Activated CD8-positive, alpha-beta T cell treated with anti-CD3 and anti-CD28 coated beads, Interleukin-2, amount 10 ng/mL, durations not matched to agents 7 days and 5 days (primary cell): ENCODE measurements around the gene DLX2. TPM values are rescaled to one million over a fixed set of nuclear protein-coding genes. Genes with fewer than 3 reads are reported as not detected.

Source experiments
- ATAC-seq: fragments of 150-1000 bp; cut with Tn5 transposase; one replicate; pipeline ENCODE4 v1.10.0; 2021; ENCODE audit warnings: moderate library complexity
- CTCF ChIA-PET: fragments of 350-600 bp; sonication (Branson Sonifier 250); formaldehyde crosslinking; loops from one replicate; lab custom pipeline; 2021; ENCODE audit warnings: antibody characterized with exemption; lab: Charles Lee
- POLR2A ChIA-PET: fragments of 350-600 bp; sonication (Branson Sonifier 250); formaldehyde crosslinking; loops from one replicate; lab custom pipeline; 2021; ENCODE audit warnings: antibody characterized with exemption; lab: Charles Lee
- DNase-seq: peaks from one replicate; pipeline ENCODE4 v3.0.0-alpha.2; 2020
- H3K27ac Mint-ChIP-seq: one replicate; pipeline ENCODE4 v1.8.0; 2021; ENCODE audit warnings: mild to moderate bottlenecking, mixed read lengths
- H3K27me3 Mint-ChIP-seq: one replicate; pipeline ENCODE4 v1.8.0; 2021; ENCODE audit warnings: low read depth, mixed read lengths
- H3K36me3 Mint-ChIP-seq: one replicate; pipeline ENCODE4 v1.8.0; 2021; ENCODE audit warnings: low read depth, mixed read lengths
- H3K4me1 Mint-ChIP-seq: one replicate; pipeline ENCODE4 v1.8.0; 2021; ENCODE audit warnings: low read depth, mixed read lengths
- H3K4me3 Mint-ChIP-seq: one replicate; pipeline ENCODE4 v1.8.0; 2021; ENCODE audit warnings: mild to moderate bottlenecking, mixed read lengths
- H3K9me3 Mint-ChIP-seq: one replicate; pipeline ENCODE4 v1.8.0; 2022; ENCODE audit warnings: mixed read lengths; ENCODE audit not compliant: insufficient read depth
- total RNA-seq, 2 experiments: library from RNA; stranded (reverse); gene quantifications; one replicate each; pipeline ENCODE4 v1.2.3, GENCODE V29; 2021

Gene DLX2
- total RNA-seq, 2 experiments from 2014 or later: not detected

- Mint-ChIP-seq H3K36me3 (peaks cover 13% of the 10 kb centered on the region), H3K4me3 (no peak overlapping the region), H3K27me3 (peaks cover 89% of the 10 kb centered on the region), H3K9me3 (no peaks in the 10 kb centered on the region), H3K4me1 (peaks cover 53% of the 10 kb centered on the region), H3K27ac (no peak overlapping the region)
- POLR2A ChIA-PET: no interaction called here
- CTCF ChIA-PET: interaction anchor here (0.7 to 1.7 kb wide), 10 partner anchors 9 to 404 kb away, joined by 3 to 13 read pairs (median 4); partner anchors contain the start of gene DLX2
- ATAC-seq (no peak), DNase-seq (no peak)
Measured at GRCh38 chr2:172091761-172092566, 10.7 kb downstream of the DLX2 start.

- ChIA-PET CTCF (interaction anchor here (1.0 to 1.7 kb wide), 7 partner anchors 9 to 385 kb away, joined by 3 to 13 read pairs (median 4); partner anchors contain the start of gene DLX2), POLR2A (interaction anchor here (1.1 kb wide), 1 partner anchor 8 kb away, joined by 3 read pairs; no protein-coding TSS in a partner anchor)
- no peak overlapping the region for H3K27ac Mint-ChIP-seq
- H3K9me3 Mint-ChIP-seq: no peaks in the 10 kb centered on the region
- H3K4me1 Mint-ChIP-seq: peaks cover 55% of the 10 kb centered on the region
- H3K27me3 Mint-ChIP-seq: peaks cover 89% of the 10 kb centered on the region
- H3K36me3 Mint-ChIP-seq: peaks cover 13% of the 10 kb centered on the region
- no peak overlapping the region for H3K4me3 Mint-ChIP-seq
- DNase-seq: no peak
- ATAC-seq: no peak
Measured at GRCh38 chr2:172091000-172091641, 11.6 kb downstream of the DLX2 start.

- ATAC-seq: no peak
- ChIA-PET POLR2A (interaction anchor here (1.1 kb wide), 1 partner anchor 9 kb away, joined by 3 read pairs; no protein-coding TSS in a partner anchor), CTCF (interaction anchor here (1.0 to 1.7 kb wide), 5 partner anchors 8 to 383 kb away, joined by 3 to 13 read pairs (median 3); partner anchors contain the start of gene DLX2)
- Mint-ChIP-seq H3K4me3 (no peak overlapping the region), H3K4me1 (peaks cover 53% of the 10 kb centered on the region), H3K9me3 (no peaks in the 10 kb centered on the region), H3K36me3 (peaks cover 14% of the 10 kb centered on the region), H3K27me3 (peaks cover 87% of the 10 kb centered on the region), H3K27ac (no peak overlapping the region)
- DNase-seq: no peak
Measured at GRCh38 chr2:172090044-172090961, 12.4 kb downstream of the DLX2 start.

DNA sequence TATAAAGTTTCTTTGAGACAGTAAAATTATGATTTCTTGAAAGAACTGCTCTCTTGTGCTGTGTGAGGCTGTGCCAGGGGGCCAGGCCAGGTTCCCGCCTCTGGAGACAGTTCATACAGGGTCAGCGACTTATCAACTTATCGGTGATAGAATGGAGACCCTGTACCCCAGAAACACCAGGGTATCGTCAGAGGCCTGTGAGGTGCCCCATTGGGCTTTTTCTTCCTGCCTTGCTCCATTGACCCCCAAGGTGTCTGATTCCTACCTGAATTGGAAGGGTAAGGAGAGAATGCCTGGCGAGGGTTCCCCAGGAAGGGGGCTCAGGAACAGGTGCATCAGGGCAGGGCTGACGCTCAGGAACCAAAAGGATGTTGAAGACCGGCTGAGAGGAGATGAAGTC, 13.1 kb downstream of the DLX2 start:
- ATAC-seq (no peak), DNase-seq (no peak)
- peaks cover 88% of the 10 kb centered on the region for H3K27me3 Mint-ChIP-seq
- POLR2A ChIA-PET: interaction anchor here (0.9 kb wide), 1 partner anchor 12 kb away, joined by 3 read pairs; no protein-coding TSS in a partner anchor
- H3K36me3 Mint-ChIP-seq: peaks cover 14% of the 10 kb centered on the region
- no peaks in the 10 kb centered on the region for H3K9me3 Mint-ChIP-seq
- H3K27ac Mint-ChIP-seq: no peak overlapping the region
- peaks cover 56% of the 10 kb centered on the region for H3K4me1 Mint-ChIP-seq
- CTCF ChIA-PET: no interaction called here
- H3K4me3 Mint-ChIP-seq: no peak overlapping the region

GRCh38 chr2:172089005-172089504, 13.6 kb downstream of the DLX2 start:
- CTCF ChIA-PET: no interaction called here

DNA sequence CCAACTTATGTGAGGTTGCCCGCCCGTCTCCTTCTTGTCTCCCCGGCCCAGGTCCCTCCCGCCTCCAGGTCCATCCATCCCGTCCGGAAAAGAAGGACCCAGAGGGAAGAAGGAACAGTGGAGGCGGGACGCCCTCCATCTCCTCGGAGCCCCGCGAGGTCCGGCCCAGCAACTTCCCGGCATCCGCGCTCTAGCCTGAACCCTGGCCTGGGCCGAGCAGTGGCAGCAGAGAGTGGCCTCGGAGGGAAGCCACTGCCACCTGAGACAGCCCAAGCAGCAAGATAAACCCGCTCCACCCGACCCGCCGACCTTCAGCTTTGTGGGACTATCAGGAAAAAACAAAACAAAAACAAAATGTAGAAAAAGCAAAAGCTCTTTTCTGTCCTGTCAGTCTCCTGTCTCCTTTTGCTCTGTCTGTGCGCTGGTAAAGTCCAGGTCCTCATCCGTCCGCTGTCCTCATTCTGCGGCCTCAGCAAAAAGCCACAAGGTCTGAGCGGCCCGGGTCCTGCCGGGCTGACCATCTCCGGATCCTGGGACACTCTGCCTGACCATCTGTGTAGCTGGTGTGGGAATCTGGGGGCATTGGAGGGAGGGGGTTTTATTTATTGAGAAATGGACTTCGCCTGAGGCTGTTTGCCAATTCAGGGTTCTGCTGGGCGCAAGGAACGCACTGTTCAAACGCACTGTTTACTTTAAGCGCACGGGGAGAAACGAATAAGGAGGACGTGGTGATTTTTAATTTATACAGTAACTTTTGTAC, 14.3 kb downstream of the DLX2 start:
- no peak for ATAC-seq
- Mint-ChIP-seq H3K4me3 (peak overlapping the region; percentile 50), H3K9me3 (no peaks in the 10 kb centered on the region), H3K27ac (peak overlapping the region; percentile 69), H3K4me1 (peaks cover 59% of the 10 kb centered on the region), H3K36me3 (peaks cover 14% of the 10 kb centered on the region), H3K27me3 (peaks cover 91% of the 10 kb centered on the region)
- CTCF ChIA-PET: interaction anchor here (1.6 to 4.2 kb wide), 2 partner anchors 16 to 166 kb away, joined by 3 to 51 read pairs; partner anchors contain the start of genes DLX2 and HAT1
- POLR2A ChIA-PET: interaction anchor here (0.9 to 1.0 kb wide), 2 partner anchors 8 to 13 kb away, joined by 3 read pairs; no protein-coding TSS in a partner anchor
- no peak for DNase-seq

More at GRCh38 chr2:172089005-172089504, 13.6 kb downstream of the DLX2 start:
- no peak for DNase-seq
- ATAC-seq: no peak
- POLR2A ChIA-PET: interaction anchor here (0.9 kb wide), 1 partner anchor 13 kb away, joined by 3 read pairs; no protein-coding TSS in a partner anchor
- Mint-ChIP-seq H3K4me1 (peaks cover 59% of the 10 kb centered on the region), H3K27ac (no peak overlapping the region), H3K4me3 (no peak overlapping the region), H3K9me3 (no peaks in the 10 kb centered on the region), H3K27me3 (peaks cover 89% of the 10 kb centered on the region), H3K36me3 (peaks cover 14% of the 10 kb centered on the region)

DNA sequence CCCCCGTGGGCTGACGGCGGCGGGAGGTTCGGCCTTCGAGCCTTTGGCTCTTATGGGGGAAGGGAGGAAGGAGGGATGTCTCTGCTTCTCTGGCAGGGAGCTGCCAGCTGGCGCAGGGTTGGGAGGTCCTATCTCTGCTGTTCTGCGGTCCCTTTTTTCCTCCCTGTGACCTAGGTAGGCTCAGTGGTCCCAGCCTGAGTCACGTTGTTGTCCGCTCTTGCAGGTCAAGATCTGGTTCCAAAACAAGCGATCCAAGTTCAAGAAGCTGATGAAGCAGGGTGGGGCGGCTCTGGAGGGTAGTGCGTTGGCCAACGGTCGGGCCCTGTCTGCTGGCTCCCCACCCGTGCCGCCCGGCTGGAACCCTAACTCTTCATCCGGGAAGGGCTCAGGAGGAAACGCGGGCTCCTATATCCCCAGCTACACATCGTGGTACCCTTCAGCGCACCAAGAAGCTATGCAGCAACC, 14.9 kb downstream of the DLX2 start:
- Mint-ChIP-seq H3K4me3 (peak overlapping the region; percentile 50), H3K9me3 (no peaks in the 10 kb centered on the region), H3K36me3 (peaks cover 14% of the 10 kb centered on the region), H3K27ac (peak overlapping the region; percentile 69), H3K27me3 (peaks cover 91% of the 10 kb centered on the region), H3K4me1 (peaks cover 60% of the 10 kb centered on the region)
- ChIA-PET POLR2A (interaction anchor here (1.0 kb wide), 1 partner anchor 9 kb away, joined by 3 read pairs; no protein-coding TSS in a partner anchor), CTCF (interaction anchor here (1.6 to 4.2 kb wide), 2 partner anchors 17 to 166 kb away, joined by 3 to 51 read pairs; partner anchors contain the start of genes DLX2 and HAT1)
- ATAC-seq: no peak
- DNase-seq: no peak

DNA sequence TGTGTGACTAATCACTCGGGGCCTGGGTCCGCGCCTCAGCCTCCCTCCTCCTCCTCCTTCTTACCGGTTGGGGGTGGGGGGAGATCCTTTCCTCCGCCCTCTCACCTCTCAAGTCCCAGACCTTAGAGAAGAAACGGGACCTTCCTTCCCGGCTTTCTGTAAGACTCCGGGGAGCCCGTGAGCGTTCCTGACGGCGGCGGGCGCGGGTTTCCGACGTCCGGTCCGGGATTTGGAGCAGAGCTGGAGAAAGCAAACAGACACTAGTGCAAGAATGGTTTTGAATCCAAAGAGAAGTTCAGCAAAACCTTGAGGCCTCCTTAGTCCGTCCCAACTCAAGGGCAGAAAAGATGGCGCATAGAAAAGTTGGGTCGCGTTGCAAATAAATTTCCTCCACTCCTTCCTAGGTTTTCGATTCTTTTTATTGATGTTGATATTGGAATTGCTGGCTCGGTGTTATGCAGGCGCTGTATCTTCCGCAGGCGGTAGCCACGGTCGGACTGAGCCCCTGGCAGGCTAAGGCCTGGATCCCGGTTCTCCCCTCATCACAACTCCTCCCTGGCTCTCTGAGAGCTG, 15.4 kb downstream of the DLX2 start:
- H3K27ac Mint-ChIP-seq: peak overlapping the region; percentile 69
- no peak for DNase-seq
- peaks cover 91% of the 10 kb centered on the region for H3K27me3 Mint-ChIP-seq
- peaks cover 65% of the 10 kb centered on the region for H3K4me1 Mint-ChIP-seq
- peaks cover 14% of the 10 kb centered on the region for H3K36me3 Mint-ChIP-seq
- CTCF ChIA-PET: interaction anchor here (1.0 to 4.2 kb wide), 5 partner anchors 8 to 165 kb away, joined by 3 to 51 read pairs (median 5); partner anchors contain the start of genes DLX2 and HAT1
- POLR2A ChIA-PET: interaction anchor here (1.0 kb wide), 1 partner anchor 9 kb away, joined by 3 read pairs; no protein-coding TSS in a partner anchor
- no peaks in the 10 kb centered on the region for H3K9me3 Mint-ChIP-seq
- H3K4me3 Mint-ChIP-seq: peak overlapping the region; percentile 50
- ATAC-seq: no peak

DNA sequence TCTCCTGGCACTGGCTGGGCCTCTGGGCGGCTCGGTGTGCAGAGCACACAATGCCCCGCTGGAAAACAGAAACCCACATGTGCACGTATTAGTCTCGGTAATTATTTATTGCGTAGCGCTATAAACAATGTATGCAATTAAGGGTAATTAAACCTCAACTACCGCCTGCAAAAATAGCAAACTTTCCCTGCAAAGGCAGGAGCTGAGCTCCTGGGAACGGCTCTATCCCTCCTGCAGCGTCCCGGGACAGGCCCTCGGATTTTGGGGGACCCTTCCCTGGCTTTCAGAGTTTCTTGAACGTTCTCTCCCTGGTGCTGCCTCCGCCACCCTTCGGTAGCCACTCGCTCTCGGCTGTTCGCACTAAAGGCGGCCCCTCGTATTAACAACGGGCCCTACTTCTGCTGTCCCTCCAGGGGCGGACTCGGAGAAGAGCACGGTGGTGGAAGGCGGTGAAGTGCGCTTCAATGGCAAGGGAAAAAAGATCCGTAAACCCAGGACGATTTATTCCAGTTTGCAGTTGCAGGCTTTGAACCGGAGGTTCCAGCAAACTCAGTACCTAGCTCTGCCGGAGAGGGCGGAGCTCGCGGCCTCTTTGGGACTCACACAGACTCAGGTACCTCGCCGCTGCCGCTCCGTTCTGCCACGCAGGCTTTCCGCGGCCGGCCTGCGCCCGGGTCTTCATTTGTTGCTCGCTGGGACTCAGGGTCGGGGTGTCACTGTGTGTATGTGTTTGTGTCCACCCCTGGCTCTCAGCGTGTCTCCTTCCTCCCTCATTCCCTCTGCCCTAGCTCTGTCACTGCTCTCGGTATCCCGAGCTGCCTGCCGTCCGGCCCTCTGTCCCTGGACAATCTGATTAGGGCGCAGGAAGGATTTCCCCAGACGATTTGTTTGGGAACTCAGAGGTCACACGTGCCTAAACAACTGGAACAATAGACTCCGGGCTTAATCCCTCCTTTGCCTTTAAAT, 16.2 kb downstream of the DLX2 start:
- ChIA-PET CTCF (interaction anchor here (1.0 to 4.2 kb wide), 6 partner anchors 9 to 164 kb away, joined by 3 to 51 read pairs (median 4); partner anchors contain the start of genes DLX2 and HAT1), POLR2A (no interaction called here)
- H3K27me3 Mint-ChIP-seq: peaks cover 91% of the 10 kb centered on the region
- no peaks in the 10 kb centered on the region for H3K9me3 Mint-ChIP-seq
- peak overlapping the region; percentile 52 for H3K27ac Mint-ChIP-seq
- peaks cover 16% of the 10 kb centered on the region for H3K36me3 Mint-ChIP-seq
- ATAC-seq (peak; percentile 54), DNase-seq (peak; percentile 74)
- peaks cover 67% of the 10 kb centered on the region for H3K4me1 Mint-ChIP-seq
- peak overlapping the region; percentile 50 for H3K4me3 Mint-ChIP-seq
